Neural crest cell (in vitro differentiated cells): Measurements from ENCODE around the gene GRAMD1A. TPM values are rescaled to one million over a fixed set of nuclear protein-coding genes. Genes with fewer than 3 reads are reported as not detected.
"Not testable (repeated sequence)": the region's sequence is repeated elsewhere in the genome, so short reads cannot be mapped to it uniquely, and the experiment has no call there.

Experiments used
- DNase-seq: peaks from one replicate; pipeline ENCODE4 v3.0.0; 2021; ENCODE audit warnings: low read depth, mixed read lengths, low spot score
- H3K27ac Mint-ChIP-seq: one replicate; pipeline ENCODE4 v1.8.0; 2021; ENCODE audit warnings: mild to moderate bottlenecking, mixed read lengths; ENCODE audit not compliant: unreplicated experiment
- H3K27me3 Mint-ChIP-seq: 2 replicates; pipeline ENCODE4 v1.8.0; 2021; ENCODE audit warnings: low read depth, mild to moderate bottlenecking, mixed read lengths
- H3K36me3 Mint-ChIP-seq: 2 replicates; pipeline ENCODE4 v1.8.0; 2021; ENCODE audit warnings: low read depth, mild to moderate bottlenecking, mixed read lengths
- H3K4me1 Mint-ChIP-seq: 2 replicates; pipeline ENCODE4 v1.8.0; 2021; ENCODE audit warnings: mixed read lengths
- H3K4me3 Mint-ChIP-seq: one replicate; pipeline ENCODE4 v1.8.0; 2021; ENCODE audit warnings: mild to moderate bottlenecking, mixed read lengths
- H3K9me3 Mint-ChIP-seq: 2 replicates; pipeline ENCODE4 v1.8.0; 2021; ENCODE audit warnings: mixed read lengths
- CTCF ChIP-seq: fragments of 200-600 bp; sonication (generic); conservative IDR thresholded peaks from 2 replicates; pipeline ENCODE4 v1.5.0; 2021; ENCODE audit warnings: antibody characterized with exemption, mild to moderate bottlenecking
- total RNA-seq: library from RNA; stranded (reverse); gene quantifications from 2 replicates; pipeline ENCODE4 v1.2.1, GENCODE V29; 2021

The GRAMD1A gene
- total RNA-seq, 1 donor from 2014 or later: 103 TPM

DNA sequence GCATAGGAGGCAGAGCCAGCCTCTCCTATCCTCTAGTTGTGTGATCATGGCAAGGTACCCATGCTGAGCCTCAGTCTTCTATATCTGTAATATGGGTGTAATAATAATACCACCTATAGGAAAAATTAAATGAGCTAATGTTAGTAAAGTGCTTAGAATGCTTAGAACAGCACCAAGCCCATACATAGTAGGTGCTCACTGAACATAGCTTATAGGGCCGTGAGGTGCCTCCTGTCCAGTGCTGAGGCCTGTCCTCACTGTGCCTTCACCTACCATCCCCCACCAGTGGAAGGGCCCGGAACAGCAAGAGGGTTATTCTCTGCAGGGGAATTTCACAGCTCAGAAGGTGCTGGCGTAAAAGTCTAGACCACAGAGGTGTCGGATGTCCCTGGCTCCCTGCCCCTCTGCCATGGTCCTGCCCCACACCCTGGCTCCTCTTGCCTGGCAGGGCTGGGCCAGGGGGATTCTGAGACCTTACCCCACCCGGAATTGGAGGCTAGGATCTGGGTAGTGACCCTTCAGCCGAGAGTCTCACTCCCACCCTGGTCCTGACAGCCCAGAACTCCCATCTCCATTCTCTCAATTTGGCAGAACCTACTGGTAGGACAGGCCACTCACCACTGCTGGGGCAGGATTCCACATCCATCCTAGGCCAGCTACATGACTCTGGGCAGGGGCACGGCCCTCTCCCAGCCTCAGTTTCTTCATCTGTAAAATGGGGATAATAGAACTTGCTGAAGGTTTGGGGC is 27.9 kb downstream of the GRAMD1A start:
- no peak for TF ChIP-seq CTCF
- H3K27ac Mint-ChIP-seq: no peak overlapping the region
- peaks cover 7% of the 10 kb centered on the region for H3K4me1 Mint-ChIP-seq
- no peak for DNase-seq
- H3K4me3 Mint-ChIP-seq: peak overlapping the region; percentile 75
- peaks cover 36% of the 10 kb centered on the region for H3K27me3 Mint-ChIP-seq
- peaks cover 8% of the 10 kb centered on the region for H3K36me3 Mint-ChIP-seq
- H3K9me3 Mint-ChIP-seq: no peaks in the 10 kb centered on the region

- not testable (repeated sequence) for H3K36me3 Mint-ChIP-seq, H3K4me1 Mint-ChIP-seq, H3K27ac Mint-ChIP-seq, DNase-seq, H3K9me3 Mint-ChIP-seq
- peaks cover 42% of the 10 kb centered on the region for H3K27me3 Mint-ChIP-seq
- peak overlapping the region; percentile 40 for H3K4me3 Mint-ChIP-seq
Observed at GRCh38 chr19:35028600-35028885, 28.4 kb downstream of the GRAMD1A start.

GRCh38 chr19:35029275-35029736 is 29.2 kb downstream of the GRAMD1A start:
- H3K27ac Mint-ChIP-seq, H3K36me3 Mint-ChIP-seq, DNase-seq, H3K4me1 Mint-ChIP-seq, H3K9me3 Mint-ChIP-seq: not testable (repeated sequence)
- Mint-ChIP-seq H3K4me3 (peak overlapping the region; percentile 44), H3K27me3 (peaks cover 45% of the 10 kb centered on the region)

DNA sequence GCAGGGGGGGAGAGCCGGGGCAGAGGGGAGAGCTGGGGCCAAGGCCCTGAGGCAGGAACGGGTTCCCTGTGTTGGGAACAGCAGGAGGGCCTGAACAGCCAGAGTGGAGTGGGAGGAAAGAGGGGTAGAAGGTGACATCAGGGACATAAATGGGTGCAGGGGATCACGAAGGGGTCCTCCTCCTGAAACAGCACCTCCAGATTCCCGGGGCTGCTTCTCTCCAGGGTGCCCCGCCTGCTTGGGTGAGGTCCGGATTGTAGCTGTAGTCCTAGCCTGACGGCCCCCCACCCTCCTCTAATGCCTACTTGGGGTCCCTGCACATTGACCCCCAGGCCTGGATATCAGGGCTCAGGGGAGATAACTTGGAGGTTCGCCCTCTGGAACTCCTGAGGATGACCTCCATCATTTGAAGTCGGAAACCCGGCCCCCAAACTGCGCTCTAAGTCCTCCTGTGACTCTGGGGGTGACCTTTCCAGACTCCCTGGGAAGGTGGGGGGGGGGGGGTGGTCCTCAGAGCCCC is 29.7 kb downstream of the GRAMD1A start:
- TF ChIP-seq CTCF: no peak
- Mint-ChIP-seq H3K27me3 (peaks cover 47% of the 10 kb centered on the region), H3K4me1 (peaks cover 7% of the 10 kb centered on the region), H3K27ac (no peak overlapping the region), H3K36me3 (peaks cover 4% of the 10 kb centered on the region), H3K4me3 (peak overlapping the region; percentile 44), H3K9me3 (no peaks in the 10 kb centered on the region)
- no peak for DNase-seq

GRCh38 chr19:35030257-35031071 is 30.3 kb downstream of the GRAMD1A start, which contains the start of gene SCN1B:
SCN1B (plus strand) TSS chr19:35030470; CDS start chr19:35030821, 351 bp downstream.
- Mint-ChIP-seq H3K27me3 (peaks cover 47% of the 10 kb centered on the region), H3K9me3 (no peaks in the 10 kb centered on the region), H3K27ac (no peak within 1 kb of the TSS), H3K4me1 (peaks cover 7% of the 10 kb centered on the region), H3K4me3 (peak within 1 kb of the TSS; percentile 84), H3K36me3 (peaks cover 4% of the 10 kb centered on the region)
- peak; percentile 38 for DNase-seq
- no peak for TF ChIP-seq CTCF

- Mint-ChIP-seq H3K36me3 (peaks cover 4% of the 10 kb centered on the region), H3K27ac (no peak overlapping the region), H3K27me3 (peaks cover 47% of the 10 kb centered on the region), H3K4me1 (peaks cover 7% of the 10 kb centered on the region), H3K9me3 (no peaks in the 10 kb centered on the region), H3K4me3 (peak overlapping the region; percentile 84)
- no peak for TF ChIP-seq CTCF
- no peak for DNase-seq
Observed at GRCh38 chr19:35031072-35031881, 31.2 kb downstream of the GRAMD1A start.
